Coronary artery (tissue), 2 donors: ENCODE results near the gene TMOD3.
A peak's percentile ranks its signal among the peaks of the same experiment; 100 is the strongest.

Experiments used
- DNase-seq: peaks from one replicate; pipeline ENCODE4 v3.0.0-alpha.2; 2017; ENCODE audit warnings: low spot score
- H3K27ac ChIP-seq, 2 donors: fragments of 200-600 bp; sonication (generic); one replicate each; pipeline ENCODE4 v1.5.1; 2016 to 2019
- H3K4me3 ChIP-seq: fragments of 200-600 bp; sonication (generic); 2 replicates; pipeline ENCODE4 v1.5.1; 2016; ENCODE audit warnings: mild to moderate bottlenecking, moderate library complexity
- CTCF ChIP-seq: fragments of 200-600 bp; sonication (generic); IDR thresholded peaks from one replicate; pipeline ENCODE4 v1.5.1; 2019; ENCODE audit warnings: antibody characterized with exemption

Gene TMOD3

GRCh38 chr15:51841406-51842040 lies 12.1 kb downstream of the TMOD3 start:
- TF ChIP-seq CTCF = no peak
- Histone ChIP-seq H3K27ac (peak overlapping the region in 1 of 2 donors; percentile 36), H3K4me3 (no peak overlapping the region)
- no peak for DNase-seq

GRCh38 chr15:51842265-51842664 lies 12.8 kb downstream of the TMOD3 start:
- no peak for TF ChIP-seq CTCF
- Histone ChIP-seq H3K4me3 (no peak overlapping the region), H3K27ac (peak overlapping the region in 1 of 2 donors; percentile 36)
- no peak for DNase-seq

- TF ChIP-seq CTCF = no peak
- H3K27ac ChIP-seq = peak overlapping the region in 1 of 2 donors; percentile 14
- H3K4me3 ChIP-seq = no peak overlapping the region
- DNase-seq = no peak
Observed at GRCh38 chr15:51842852-51843737, 13.6 kb downstream of the TMOD3 start.

GRCh38 chr15:51844747-51845426 lies 15.4 kb downstream of the TMOD3 start:
- no peak for DNase-seq
- H3K4me3 ChIP-seq = no peak overlapping the region
- no peak for TF ChIP-seq CTCF
- peak overlapping the region in 1 of 2 donors; percentile 52 for H3K27ac ChIP-seq

- H3K27ac ChIP-seq = peak overlapping the region; percentile 52 to 62
- no peak for TF ChIP-seq CTCF
- peak overlapping the region; percentile 21 for H3K4me3 ChIP-seq
- DNase-seq = no peak
Observed at GRCh38 chr15:51846066-51846462, 16.6 kb downstream of the TMOD3 start.

- no peak for DNase-seq
- Histone ChIP-seq H3K4me3 (peak overlapping the region; percentile 21), H3K27ac (peak overlapping the region; percentile 62)
- TF ChIP-seq CTCF = no peak
Observed at GRCh38 chr15:51846463-51847230, 17.2 kb downstream of the TMOD3 start.
